HUES64 (cell line): Measurements from ENCODE around the gene HBS1L.

Experiments
- H3K27ac ChIP-seq: 2 replicates; pipeline ENCODE4 v1.7.0; 2013; ENCODE audit warnings: low read depth, low read length, inconsistent platforms
- H3K27me3 ChIP-seq: 2 replicates; pipeline ENCODE4 v1.6.1; 2013; ENCODE audit warnings: mild to moderate bottlenecking, low read length; ENCODE audit not compliant: insufficient read depth
- H3K36me3 ChIP-seq: 2 replicates; pipeline ENCODE4 v1.6.1; 2013; ENCODE audit warnings: mild to moderate bottlenecking, low read length; ENCODE audit not compliant: insufficient read depth
- H3K4me1 ChIP-seq: 2 replicates; pipeline ENCODE4 v1.6.1; 2013; ENCODE audit warnings: mild to moderate bottlenecking, low read length, moderate library complexity; ENCODE audit not compliant: insufficient read depth
- H3K4me3 ChIP-seq: 2 replicates; pipeline ENCODE4 v1.5.1; 2013; ENCODE audit warnings: mild to moderate bottlenecking, low read length, moderate library complexity
- H3K9ac ChIP-seq: 2 replicates; pipeline ENCODE4 v1.6.1; 2013; ENCODE audit warnings: mild to moderate bottlenecking, low read depth, low read length
- H3K9me3 ChIP-seq: 2 replicates; pipeline ENCODE4 v1.6.1; 2013; ENCODE audit warnings: low read depth, low read length; ENCODE audit not compliant: insufficient read depth
- WGBS: fragments of 150-250, 120-280 bp; methylation state at CpG from one replicate; pipeline ENCODE4 v1.1.7; 2013; ENCODE audit warnings: missing lambda C conversion rate; 5-methylcytosine and 5-hydroxymethylcytosine counted together

The HBS1L gene

DNA sequence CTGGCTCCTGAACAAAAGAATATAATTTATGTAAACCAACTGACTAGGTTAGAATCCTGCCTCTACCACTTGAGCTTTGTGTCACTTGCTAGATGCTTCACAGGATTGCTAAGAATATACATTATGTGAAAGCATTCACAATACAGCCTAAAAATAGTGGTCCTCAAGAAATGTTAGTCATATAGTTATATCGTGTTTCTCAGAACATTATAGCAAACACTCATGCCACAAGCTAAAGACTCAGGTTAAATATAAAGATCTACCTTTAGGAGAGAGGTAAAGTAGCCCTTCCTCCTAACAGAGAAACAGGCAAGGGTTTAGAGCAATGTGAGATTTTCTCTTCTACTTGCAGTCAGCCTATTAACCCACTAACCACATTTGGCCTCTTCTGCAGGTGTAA, 86.9 kb downstream of the HBS1L start:
- Histone ChIP-seq H3K27ac (no peak overlapping the region), H3K27me3 (no peaks in the 10 kb centered on the region), H3K9ac (no peak overlapping the region), H3K36me3 (peaks cover 48% of the 10 kb centered on the region), H3K4me1 (peaks cover 13% of the 10 kb centered on the region; the same call in 1 of the 2 replicates), H3K4me3 (no peak overlapping the region), H3K9me3 (no peaks in the 10 kb centered on the region)
- WGBS, result no CpG with 5 or more reads among the region's 1 CpG

DNA sequence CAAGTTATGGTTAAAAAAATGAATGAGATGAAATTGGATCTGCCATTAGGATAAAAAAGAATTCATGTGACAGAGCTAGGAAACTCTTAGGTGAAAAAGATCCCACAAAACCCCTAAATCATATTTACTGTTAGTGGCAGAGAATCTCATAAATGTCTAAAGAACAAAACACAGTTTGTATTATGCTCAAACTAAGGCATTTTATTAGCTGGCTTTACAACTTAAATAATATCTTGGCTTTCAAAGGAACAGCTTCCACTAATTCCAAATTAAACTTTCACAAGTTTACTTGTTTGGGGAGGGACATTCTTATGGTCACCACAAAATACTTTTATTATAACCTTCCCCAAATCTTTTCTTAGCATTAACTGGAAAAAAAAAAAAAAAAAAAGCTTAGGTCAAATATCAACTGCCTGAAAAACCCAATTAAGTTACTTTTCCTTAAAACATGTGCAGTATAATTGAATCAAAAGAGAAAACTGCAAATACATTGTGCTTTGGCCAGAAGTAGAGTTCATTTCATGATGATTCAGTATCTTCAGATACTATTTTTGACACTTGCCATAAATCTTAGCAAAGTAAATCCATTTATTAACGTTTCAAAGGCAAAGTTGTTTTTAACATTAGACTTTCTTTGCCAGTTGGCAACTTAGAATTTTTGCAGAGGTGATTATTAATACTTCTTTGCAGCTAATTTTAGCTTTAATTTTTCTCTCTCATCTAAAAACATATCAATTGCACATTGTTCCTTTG, 90.0 kb downstream of the HBS1L start:
- Histone ChIP-seq H3K9me3 (0 out of 2 replicates have a peak, but pooled peaks cover 3% of the 10 kb centered on the region), H3K9ac (no peak overlapping the region), H3K4me1 (no peaks in the 10 kb centered on the region), H3K36me3 (peaks cover 56% of the 10 kb centered on the region), H3K4me3 (no peak overlapping the region), H3K27me3 (no peaks in the 10 kb centered on the region), H3K27ac (no peak overlapping the region)
- 100% methylated on average over 1 of the region's 1 CpG for WGBS

DNA sequence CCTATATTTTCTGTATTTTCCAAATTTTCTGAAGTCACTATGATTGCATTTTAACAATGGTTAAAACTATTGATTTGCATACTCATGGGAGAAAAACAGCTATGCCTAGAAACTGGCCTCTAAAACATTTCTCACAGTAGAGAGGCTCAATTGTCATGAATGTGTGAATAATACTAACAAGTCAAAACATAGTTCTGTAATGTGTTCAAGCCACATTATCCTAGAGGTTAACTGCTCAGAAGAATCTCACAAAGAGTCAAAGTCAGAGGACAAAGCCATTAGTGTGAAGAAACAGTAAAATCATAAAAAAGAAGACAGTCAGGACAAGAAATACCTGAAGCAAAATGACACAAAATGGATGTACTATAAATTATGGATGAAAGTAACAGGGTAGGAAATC, 92.2 kb downstream of the HBS1L start:
- Histone ChIP-seq H3K9me3 (peaks cover 6% of the 10 kb centered on the region; the same call in 1 of the 2 replicates), H3K27me3 (no peaks in the 10 kb centered on the region), H3K27ac (no peak overlapping the region), H3K4me1 (no peaks in the 10 kb centered on the region), H3K36me3 (peaks cover 56% of the 10 kb centered on the region), H3K9ac (no peak overlapping the region), H3K4me3 (no peak overlapping the region)

DNA sequence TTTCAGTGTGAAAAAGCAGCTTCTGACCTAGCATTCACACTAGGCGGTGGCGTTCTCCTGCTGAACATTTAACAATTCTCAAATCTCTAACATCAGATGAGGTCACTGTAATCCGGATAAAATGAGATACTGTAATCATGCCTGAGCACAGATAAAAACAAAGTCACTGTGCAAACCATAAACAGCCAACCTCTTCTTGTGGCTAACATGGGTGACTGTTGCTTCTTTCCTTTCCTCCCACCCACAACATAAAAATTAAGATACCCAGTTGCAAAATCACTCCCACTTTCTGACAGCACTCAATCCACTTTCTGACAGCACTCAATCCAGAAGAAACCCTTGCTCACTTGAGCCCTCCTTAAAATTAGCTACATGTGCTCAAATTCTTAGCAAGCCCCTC, 93.3 kb downstream of the HBS1L start:
- Histone ChIP-seq H3K27ac (no peak overlapping the region), H3K36me3 (peaks cover 49% of the 10 kb centered on the region), H3K9me3 (peaks cover 6% of the 10 kb centered on the region; the same call in 1 of the 2 replicates), H3K4me3 (no peak overlapping the region), H3K4me1 (no peaks in the 10 kb centered on the region), H3K27me3 (no peaks in the 10 kb centered on the region), H3K9ac (no peak overlapping the region)
- WGBS, result 94% methylated on average over 3 of the region's 3 CpGs

DNA sequence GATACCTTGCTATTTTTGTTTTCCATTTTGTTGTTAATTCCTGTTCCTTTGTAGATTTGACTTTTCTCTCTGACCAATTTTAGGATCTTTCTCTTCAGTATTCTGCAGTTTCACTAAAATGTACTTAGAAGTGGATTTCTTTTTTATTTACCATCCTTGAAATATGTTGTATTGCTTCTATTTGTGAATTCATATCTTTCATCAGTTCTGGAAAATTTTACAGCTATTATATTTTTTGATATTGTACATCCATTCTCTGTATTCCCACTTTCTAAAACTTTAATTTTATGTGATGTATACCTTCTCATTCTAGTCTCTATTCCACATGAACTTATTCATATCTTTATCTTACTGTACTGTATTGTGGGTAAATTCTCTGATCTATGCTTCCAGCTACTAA, 95.0 kb downstream of the HBS1L start:
- no peak overlapping the region for H3K9ac ChIP-seq
- H3K4me1 ChIP-seq, result no peaks in the 10 kb centered on the region
- no peak overlapping the region for H3K4me3 ChIP-seq
- H3K27ac ChIP-seq, result no peak overlapping the region
- H3K36me3 ChIP-seq, result peaks cover 33% of the 10 kb centered on the region
- no peaks in the 10 kb centered on the region for H3K27me3 ChIP-seq
- peaks cover 6% of the 10 kb centered on the region; the same call in 1 of the 2 replicates for H3K9me3 ChIP-seq

DNA sequence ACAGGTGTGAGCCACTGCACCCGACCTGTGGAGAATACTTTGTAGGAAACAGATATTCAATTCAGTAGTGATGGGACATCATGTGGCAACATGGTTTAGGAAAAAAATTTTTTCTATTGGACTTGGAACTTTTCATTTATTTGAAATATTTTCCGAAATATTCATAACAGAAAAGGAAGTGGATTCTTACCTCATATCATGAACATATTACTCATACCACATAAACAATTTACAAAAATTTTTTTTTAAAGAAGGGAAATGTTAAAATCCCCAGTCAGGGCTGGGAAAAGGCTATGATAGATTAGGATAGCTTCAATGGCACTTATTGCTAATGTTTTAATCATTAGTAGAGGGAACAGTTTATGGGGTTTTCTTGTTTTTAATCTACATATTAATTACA, 97.9 kb downstream of the HBS1L start:
- Histone ChIP-seq H3K36me3 (peaks cover 8% of the 10 kb centered on the region; the same call in 1 of the 2 replicates), H3K27me3 (no peaks in the 10 kb centered on the region), H3K4me3 (no peak overlapping the region), H3K9me3 (peaks cover 6% of the 10 kb centered on the region; the same call in 1 of the 2 replicates), H3K4me1 (no peaks in the 10 kb centered on the region), H3K27ac (no peak overlapping the region), H3K9ac (no peak overlapping the region)
- WGBS, result 95% methylated on average over 1 of the region's 2 CpGs

DNA sequence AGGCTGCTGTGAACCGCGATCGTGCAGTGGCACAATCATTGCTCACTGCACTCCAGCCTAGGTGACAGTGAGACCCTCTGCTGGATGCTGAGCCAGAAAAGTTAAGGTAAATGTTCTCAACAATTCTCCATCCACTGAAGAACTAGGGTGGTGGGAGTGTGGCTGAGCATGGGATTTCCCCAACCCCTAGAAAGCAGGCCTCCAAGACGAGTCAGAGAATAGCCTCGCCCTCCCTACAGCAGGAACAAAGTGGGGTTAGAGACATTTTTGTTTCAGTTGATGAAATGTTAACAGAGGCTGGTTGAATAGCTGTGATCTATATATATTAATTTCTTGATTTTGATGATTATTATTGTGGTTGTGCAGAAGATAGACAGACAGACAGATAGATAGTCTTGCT, 98.6 kb downstream of the HBS1L start:
- Histone ChIP-seq H3K9me3 (peaks cover 6% of the 10 kb centered on the region; the same call in 1 of the 2 replicates), H3K4me1 (no peaks in the 10 kb centered on the region), H3K4me3 (no peak overlapping the region), H3K36me3 (0 out of 2 replicates have a peak, but pooled peaks cover 2% of the 10 kb centered on the region), H3K9ac (no peak overlapping the region), H3K27me3 (no peaks in the 10 kb centered on the region), H3K27ac (no peak overlapping the region)
- 91% methylated on average over 5 of the region's 5 CpGs for WGBS

DNA sequence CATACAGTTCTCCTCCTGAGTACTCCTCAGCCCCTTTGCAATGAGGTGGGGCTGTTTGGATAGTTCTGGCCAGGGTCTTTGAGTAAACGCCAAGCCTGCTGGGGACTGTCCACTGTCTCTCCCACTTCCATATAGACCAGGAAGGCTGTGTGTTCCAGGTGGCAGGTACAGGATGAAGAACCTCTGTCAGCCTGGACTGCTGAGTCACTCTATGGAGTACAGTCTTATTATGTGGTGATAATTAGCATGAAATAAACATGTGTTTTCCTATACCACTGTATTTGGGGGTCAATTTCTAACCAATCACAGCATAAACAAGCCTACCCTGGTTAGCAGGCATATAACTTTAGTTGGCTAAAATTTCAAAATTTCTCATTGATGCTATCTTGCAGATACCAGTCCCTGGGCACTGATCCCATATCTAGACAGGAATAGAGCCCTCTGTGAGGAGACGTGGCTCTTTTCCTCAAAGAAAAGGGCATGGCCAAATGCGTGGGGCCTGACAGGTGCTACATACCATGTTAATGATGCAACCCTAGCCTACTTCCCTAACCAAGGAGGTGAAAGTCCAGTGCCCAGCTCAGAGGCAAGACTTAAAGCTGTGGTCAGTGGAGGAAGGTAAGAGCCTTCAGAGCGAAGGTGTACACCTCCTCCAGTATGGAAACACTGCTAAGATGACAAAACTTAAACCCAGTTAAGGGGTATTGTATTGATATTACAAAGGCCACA, 100.2 kb downstream of the HBS1L start:
- no peak overlapping the region for H3K27ac ChIP-seq
- 83% methylated on average over 3 of the region's 4 CpGs for WGBS

DNA sequence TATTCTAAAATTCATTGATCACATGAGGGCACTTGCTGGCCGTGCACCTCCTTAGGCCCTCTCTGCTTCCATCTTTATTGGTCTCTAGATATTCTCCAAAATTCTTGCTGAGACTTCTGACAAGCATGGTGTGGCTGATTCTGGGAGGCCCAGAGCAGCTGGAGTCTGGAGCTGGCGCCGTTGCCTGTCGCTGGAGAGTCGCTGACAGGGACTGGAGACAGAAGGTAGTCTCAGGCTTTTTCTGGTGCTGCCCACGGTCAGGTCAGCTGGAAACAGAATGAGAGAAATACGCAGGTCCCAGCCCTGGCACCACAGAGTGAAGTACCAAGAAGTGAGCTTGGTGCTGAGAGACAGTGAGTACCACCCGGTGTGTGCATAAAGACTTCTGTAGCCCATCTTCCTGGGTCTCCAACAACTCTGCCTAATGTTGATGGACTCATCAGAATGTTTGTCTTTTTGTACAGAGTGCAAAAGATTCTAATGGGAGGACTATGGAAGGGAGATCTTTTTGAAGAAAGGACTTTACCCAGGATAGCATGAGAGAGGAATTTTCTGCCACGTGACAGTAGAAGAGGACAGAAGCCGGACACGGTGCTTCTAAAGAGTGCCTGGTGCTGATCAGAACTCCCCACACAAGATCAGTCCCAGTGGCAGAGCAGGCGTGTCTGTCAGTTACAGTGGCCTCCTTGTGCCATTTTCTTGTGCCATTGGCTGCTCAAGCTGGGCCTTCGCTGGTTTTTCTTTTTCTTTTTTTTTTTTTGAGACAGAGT, 102.9 kb downstream of the HBS1L start:
- Histone ChIP-seq H3K4me1 (no peaks in the 10 kb centered on the region), H3K9ac (no peak overlapping the region), H3K4me3 (no peak overlapping the region), H3K36me3 (no peaks in the 10 kb centered on the region), H3K27ac (no peak overlapping the region), H3K9me3 (no peaks in the 10 kb centered on the region), H3K27me3 (no peaks in the 10 kb centered on the region)
- WGBS, result 92% methylated on average over 13 of the region's 13 CpGs

More for the DNA sequence above, 100.2 kb downstream of the HBS1L start:
- Histone ChIP-seq H3K27me3 (no peaks in the 10 kb centered on the region), H3K4me3 (no peak overlapping the region), H3K9ac (no peak overlapping the region), H3K4me1 (no peaks in the 10 kb centered on the region), H3K9me3 (peaks cover 3% of the 10 kb centered on the region; the same call in 1 of the 2 replicates), H3K36me3 (no peaks in the 10 kb centered on the region)

DNA sequence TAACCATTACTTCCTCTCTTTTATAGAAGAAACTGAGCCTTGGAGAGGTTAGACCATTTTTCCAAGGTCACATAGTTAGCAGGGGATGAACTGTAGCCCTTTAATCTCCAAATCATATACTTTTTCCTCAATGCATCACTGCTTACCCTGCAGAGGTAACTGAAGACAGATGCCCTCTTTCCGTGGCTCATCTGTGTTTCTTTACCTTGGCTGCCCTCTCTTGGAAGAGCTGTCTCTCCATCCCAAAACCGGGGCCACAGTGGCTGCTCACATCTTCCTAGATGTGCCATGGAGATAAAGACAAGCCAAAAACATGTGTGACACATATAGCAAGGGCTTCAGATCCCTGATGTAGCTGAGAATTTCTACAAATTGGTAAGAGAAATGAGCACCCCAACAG, 104.1 kb downstream of the HBS1L start:
- 76% methylated on average over 2 of the region's 2 CpGs for WGBS
- H3K27me3 ChIP-seq, result no peaks in the 10 kb centered on the region
- no peaks in the 10 kb centered on the region for H3K9me3 ChIP-seq
- no peaks in the 10 kb centered on the region for H3K4me1 ChIP-seq
- H3K27ac ChIP-seq, result no peak overlapping the region
- no peak overlapping the region for H3K9ac ChIP-seq
- no peak overlapping the region for H3K4me3 ChIP-seq
- no peaks in the 10 kb centered on the region for H3K36me3 ChIP-seq

DNA sequence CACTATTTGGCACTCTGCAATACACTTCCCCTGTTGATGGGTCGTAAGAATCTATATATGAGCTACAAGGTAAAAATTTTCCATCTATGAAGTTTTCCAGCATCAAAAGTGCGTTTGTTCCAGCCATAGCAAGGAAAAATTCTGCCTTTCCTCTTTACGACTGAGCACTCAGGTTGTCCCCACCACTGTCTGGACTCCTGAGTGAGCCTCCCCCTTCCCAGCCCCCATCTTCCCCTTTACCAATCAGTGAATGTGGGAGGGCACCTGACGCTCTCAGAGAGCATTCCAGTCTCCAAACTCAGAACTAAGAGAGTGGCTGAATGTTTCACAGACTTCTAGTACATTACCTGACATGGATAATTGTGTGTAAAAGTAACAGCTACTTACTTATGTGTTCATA, 104.7 kb downstream of the HBS1L start, which contains the start of gene ALDH8A1:
ALDH8A1 (minus strand) TSS at position 175 of the 400 bp plus-strand sequence; CDS start at position 127, 48 bp downstream.
- Histone ChIP-seq H3K9ac (no peak within 1 kb of the TSS), H3K4me1 (no peaks in the 10 kb centered on the region), H3K27ac (no peak within 1 kb of the TSS), H3K9me3 (no peaks in the 10 kb centered on the region), H3K36me3 (no peaks in the 10 kb centered on the region), H3K27me3 (no peaks in the 10 kb centered on the region), H3K4me3 (no peak within 1 kb of the TSS)
- WGBS, result 88% methylated on average over 4 of the region's 4 CpGs
